ENCODE data around the gene AKR1A1. TPM values are rescaled to one million over a fixed set of nuclear protein-coding genes. Genes with fewer than 3 reads are reported as not detected.
"Not testable (repeated sequence)": the region's sequence is repeated elsewhere in the genome, so short reads cannot be mapped to it uniquely, and the experiment has no call there.

Gene AKR1A1
- total RNA-seq, 1 experiment from 2014 or later: 82.5 TPM

GRCh38 chr1:45523516-45523915 is 27.1 kb upstream of the AKR1A1 start:
- DNase-seq (ENCODE audit: low read depth): not testable (repeated sequence)

GRCh38 chr1:45523975-45524374 is 26.7 kb upstream of the AKR1A1 start:
- not testable (repeated sequence) for DNase-seq (ENCODE audit: low read depth)

GRCh38 chr1:45526135-45526644 is 24.4 kb upstream of the AKR1A1 start:
- DNase-seq (ENCODE audit: low read depth): no peak

GRCh38 chr1:45530632-45531135 is 19.9 kb upstream of the AKR1A1 start:
- DNase-seq (ENCODE audit: low read depth): no peak

GRCh38 chr1:45531873-45532272 is 18.8 kb upstream of the AKR1A1 start:
- DNase-seq (ENCODE audit: low read depth): no peak

GRCh38 chr1:45535988-45536766 is 14.4 kb upstream of the AKR1A1 start:
- DNase-seq (ENCODE audit: low read depth): no peak

- no peak for DNase-seq (ENCODE audit: low read depth)
These were observed 13.7 kb upstream of the AKR1A1 start for GRCh38 chr1:45536886-45537285.

GRCh38 chr1:45541193-45541592 is 9.4 kb upstream of the AKR1A1 start:
- DNase-seq (ENCODE audit: low read depth): no peak

- no peak for DNase-seq (ENCODE audit: low read depth)
These were observed 8.0 kb upstream of the AKR1A1 start for GRCh38 chr1:45542591-45542990.

- DNase-seq (ENCODE audit: low read depth): peak; percentile 45
These were observed 6.8 kb upstream of the AKR1A1 start for GRCh38 chr1:45543581-45544417.

- no peak for DNase-seq (ENCODE audit: low read depth)
These were observed 6.1 kb upstream of the AKR1A1 start for GRCh38 chr1:45544530-45544929.

GRCh38 chr1:45545019-45545493 is 5.6 kb upstream of the AKR1A1 start:
- no peak for DNase-seq (ENCODE audit: low read depth)

GRCh38 chr1:45545553-45546310 is 4.9 kb upstream of the AKR1A1 start:
- no peak for DNase-seq (ENCODE audit: low read depth)

GRCh38 chr1:45551684-45552083 is 1.1 kb downstream of the AKR1A1 start:
- DNase-seq (ENCODE audit: low read depth): no peak

GRCh38 chr1:45552331-45552730 is 1.7 kb downstream of the AKR1A1 start:
- DNase-seq (ENCODE audit: low read depth): no peak

- DNase-seq (ENCODE audit: low read depth): no peak
These were observed 3.6 kb downstream of the AKR1A1 start for GRCh38 chr1:45554198-45554597.

- DNase-seq (ENCODE audit: low read depth): no peak
These were observed 6.9 kb downstream of the AKR1A1 start for GRCh38 chr1:45557422-45557944.

- no peak for DNase-seq (ENCODE audit: low read depth)
These were observed 13.2 kb downstream of the AKR1A1 start for GRCh38 chr1:45563843-45564242.

- no peak for DNase-seq (ENCODE audit: low read depth)
These were observed 16.1 kb downstream of the AKR1A1 start for GRCh38 chr1:45566722-45567121.

GRCh38 chr1:45567911-45568310 is 17.3 kb downstream of the AKR1A1 start:
- DNase-seq (ENCODE audit: low read depth): no peak

- no peak for DNase-seq (ENCODE audit: low read depth)
These were observed 17.8 kb downstream of the AKR1A1 start for GRCh38 chr1:45568421-45568820.

All from RPMI7951 (cell line).